ENCODE measurements around the gene SAMSN1.

DNA sequence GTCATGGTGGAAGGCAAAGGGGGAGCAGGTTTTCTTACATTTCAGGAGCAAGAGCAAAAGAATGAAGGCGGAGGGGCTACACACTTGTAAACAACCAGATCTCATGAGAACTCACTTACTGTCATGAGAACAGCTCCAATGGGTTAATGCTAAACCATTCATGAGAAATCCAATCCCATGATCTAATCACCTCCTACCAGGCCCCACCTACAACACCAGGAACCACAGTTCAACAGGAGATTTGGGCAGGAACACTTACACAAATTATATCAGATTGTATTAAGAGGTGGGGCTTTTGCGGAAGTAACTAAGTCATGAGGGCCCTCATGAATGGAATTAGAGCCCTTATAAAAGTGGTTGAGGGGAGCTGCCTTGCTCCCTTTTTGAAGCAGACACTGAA lies 48.9 kb upstream of the SAMSN1 start:
- no peak for TF ChIP-seq EP300 (IDR thresholded peaks at IDR 0.05)
- TF ChIP-seq, protein P1, sequence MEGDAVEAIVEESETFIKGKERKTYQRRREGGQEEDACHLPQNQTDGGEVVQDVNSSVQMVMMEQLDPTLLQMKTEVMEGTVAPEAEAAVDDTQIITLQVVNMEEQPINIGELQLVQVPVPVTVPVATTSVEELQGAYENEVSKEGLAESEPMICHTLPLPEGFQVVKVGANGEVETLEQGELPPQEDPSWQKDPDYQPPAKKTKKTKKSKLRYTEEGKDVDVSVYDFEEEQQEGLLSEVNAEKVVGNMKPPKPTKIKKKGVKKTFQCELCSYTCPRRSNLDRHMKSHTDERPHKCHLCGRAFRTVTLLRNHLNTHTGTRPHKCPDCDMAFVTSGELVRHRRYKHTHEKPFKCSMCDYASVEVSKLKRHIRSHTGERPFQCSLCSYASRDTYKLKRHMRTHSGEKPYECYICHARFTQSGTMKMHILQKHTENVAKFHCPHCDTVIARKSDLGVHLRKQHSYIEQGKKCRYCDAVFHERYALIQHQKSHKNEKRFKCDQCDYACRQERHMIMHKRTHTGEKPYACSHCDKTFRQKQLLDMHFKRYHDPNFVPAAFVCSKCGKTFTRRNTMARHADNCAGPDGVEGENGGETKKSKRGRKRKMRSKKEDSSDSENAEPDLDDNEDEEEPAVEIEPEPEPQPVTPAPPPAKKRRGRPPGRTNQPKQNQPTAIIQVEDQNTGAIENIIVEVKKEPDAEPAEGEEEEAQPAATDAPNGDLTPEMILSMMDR (IDR thresholded peaks at IDR 0.05), result no peak
